Measurements from ENCODE around the gene GAGE13.
"Not testable (repeated sequence)": the region's sequence is repeated elsewhere in the genome, so short reads cannot be mapped to it uniquely, and the experiment has no call there.

The GAGE13 gene

DNA sequence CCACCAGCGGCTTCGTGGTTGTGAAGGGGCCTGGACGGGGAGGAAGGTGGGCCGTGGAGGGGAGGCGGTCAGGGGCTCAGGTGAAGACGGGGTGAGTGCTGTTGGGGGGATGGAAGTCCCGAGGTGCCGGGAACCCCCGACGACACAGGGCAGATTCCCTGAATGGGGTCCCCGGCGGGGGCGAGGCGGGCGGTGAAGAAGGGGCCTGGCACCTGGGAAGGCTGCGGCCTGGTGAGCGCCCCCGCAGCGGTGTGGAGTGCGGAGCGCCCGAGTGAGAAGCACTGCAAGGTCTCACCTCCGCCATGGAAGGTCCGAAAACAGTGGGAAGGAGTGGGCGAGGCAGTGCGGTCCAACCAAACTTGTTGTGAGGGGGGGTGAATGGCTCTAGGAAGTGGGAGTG is 459 bp downstream of the GAGE13 start:
- not testable (repeated sequence) for DNase-seq

GRCh38 chrX:49341449-49341848 is 10.1 kb downstream of the GAGE13 start:
- DNase-seq: not testable (repeated sequence)

DNA sequence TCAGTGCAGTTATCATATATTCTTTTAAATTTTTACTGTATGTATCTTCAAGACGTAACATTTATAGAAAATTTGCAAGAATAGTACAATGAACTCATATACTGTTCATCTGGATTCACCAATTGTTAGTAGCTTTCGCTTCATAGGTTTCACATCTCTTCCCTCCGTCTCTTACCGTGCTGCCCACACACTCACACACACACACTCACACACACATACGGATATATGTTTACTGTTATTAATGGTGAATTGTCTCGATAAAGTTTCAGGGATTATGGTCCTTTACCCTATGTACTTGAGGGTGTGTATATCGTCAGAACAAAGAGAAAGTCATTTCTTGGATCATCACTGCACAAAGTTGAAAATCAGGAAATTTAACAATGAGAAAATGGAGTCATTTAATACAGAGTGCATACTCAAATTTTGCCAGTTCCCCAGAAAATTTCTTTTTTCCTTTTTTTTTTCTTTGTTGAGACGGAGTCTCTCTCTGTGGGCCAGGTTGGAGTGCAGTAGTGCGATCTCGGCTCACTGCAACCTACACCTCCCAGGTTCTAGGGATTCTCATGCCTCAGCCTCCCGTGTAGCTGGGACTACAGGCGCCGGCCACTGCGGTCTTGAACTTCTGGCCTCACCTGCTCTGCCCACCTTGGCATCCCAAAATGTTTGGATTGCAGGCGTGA is 13.3 kb downstream of the GAGE13 start:
- not testable (repeated sequence) for DNase-seq

DNA sequence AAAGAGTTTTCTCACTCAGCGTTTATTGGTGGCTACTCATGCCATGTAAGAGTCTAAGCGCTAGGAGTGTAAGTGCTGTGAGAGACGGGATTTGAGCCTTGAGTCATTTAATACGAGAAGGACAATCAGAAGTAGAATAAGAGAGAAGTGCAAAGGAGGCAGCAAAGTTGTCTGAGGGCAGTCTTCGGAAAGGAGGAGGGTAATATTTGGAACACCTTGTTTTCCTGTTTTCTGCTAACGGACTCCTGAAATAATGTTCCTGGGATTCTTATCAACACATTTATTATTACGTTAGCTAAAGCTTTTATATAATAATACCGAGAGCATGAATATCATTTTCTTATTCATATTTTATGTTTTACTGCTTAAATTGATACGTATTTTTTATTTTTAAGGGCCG is 14.0 kb downstream of the GAGE13 start:
- DNase-seq: not testable (repeated sequence)

DNA sequence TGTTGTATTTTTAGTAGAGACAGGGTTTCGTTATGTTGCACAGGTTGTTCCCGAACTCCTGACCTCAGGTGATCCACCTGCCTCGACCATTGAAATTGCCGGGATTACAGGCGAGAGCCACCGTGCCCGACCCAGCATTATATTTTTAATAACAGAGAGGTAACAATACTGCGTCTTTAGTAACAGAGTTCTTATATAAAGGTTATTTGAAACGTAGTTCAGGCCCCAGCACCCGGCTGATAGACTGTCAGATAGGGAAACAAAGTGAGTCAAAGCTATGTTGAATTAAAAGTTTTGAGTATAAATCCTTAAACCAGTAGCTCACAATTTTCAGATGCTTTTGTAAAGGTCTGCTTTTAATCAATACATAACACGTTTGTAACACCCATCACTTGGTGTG is 14.8 kb downstream of the GAGE13 start:
- not testable (repeated sequence) for DNase-seq

All from right kidney (tissue), 1 donor.